PC-3 (cell line): ENCODE results near the gene HOMER3.

Experiments used
- EZH2 ChIP-seq: fragments of 300-600 bp; sonication (generic); IDR thresholded peaks from one replicate; pipeline ENCODE4 v1.6.1; 2017; ENCODE audit warnings: antibody characterized with exemption, mild to moderate bottlenecking, low read length; ENCODE audit not compliant: unreplicated experiment
- EZH2phosphoT487 ChIP-seq: fragments of 300-600 bp; sonication (generic); IDR thresholded peaks from 2 replicates; pipeline ENCODE4 v1.6.1; 2018; ENCODE audit warnings: mild to moderate bottlenecking, antibody characterized with exemption, low read length, borderline replicate concordance
- TF ChIP-seq, protein P1 (sequence below): fragments of 300-600 bp; sonication (generic); conservative IDR thresholded peaks from 2 replicates; pipeline ENCODE4 v1.5.1; 2017; ENCODE audit warnings: antibody characterized with exemption, low read depth, mild to moderate bottlenecking, low read length

- TF ChIP-seq, protein P1, sequence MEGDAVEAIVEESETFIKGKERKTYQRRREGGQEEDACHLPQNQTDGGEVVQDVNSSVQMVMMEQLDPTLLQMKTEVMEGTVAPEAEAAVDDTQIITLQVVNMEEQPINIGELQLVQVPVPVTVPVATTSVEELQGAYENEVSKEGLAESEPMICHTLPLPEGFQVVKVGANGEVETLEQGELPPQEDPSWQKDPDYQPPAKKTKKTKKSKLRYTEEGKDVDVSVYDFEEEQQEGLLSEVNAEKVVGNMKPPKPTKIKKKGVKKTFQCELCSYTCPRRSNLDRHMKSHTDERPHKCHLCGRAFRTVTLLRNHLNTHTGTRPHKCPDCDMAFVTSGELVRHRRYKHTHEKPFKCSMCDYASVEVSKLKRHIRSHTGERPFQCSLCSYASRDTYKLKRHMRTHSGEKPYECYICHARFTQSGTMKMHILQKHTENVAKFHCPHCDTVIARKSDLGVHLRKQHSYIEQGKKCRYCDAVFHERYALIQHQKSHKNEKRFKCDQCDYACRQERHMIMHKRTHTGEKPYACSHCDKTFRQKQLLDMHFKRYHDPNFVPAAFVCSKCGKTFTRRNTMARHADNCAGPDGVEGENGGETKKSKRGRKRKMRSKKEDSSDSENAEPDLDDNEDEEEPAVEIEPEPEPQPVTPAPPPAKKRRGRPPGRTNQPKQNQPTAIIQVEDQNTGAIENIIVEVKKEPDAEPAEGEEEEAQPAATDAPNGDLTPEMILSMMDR, result no peak
- no peak for TF ChIP-seq EZH2
- no peak for TF ChIP-seq EZH2phosphoT487
These were observed 35.3 kb downstream of the HOMER3 start for GRCh38 chr19:18905513-18906236.
